SU-DHL-6 (cell line): ENCODE results near the gene SHROOM4.

Experiments used
- H2AFZ ChIP-seq: fragments of 200-600 bp; sonication (generic); 2 replicates; pipeline ENCODE4 v1.6.1; 2014; ENCODE audit warnings: low read depth, mild to moderate bottlenecking, moderate library complexity, mixed read lengths, antibody characterized with exemption, low read length; ENCODE audit not compliant: severe bottlenecking
- H3F3A ChIP-seq: fragments of 200-600 bp; shearing (Covaris generic); 2 replicates; pipeline ENCODE4 v1.6.0; 2016; ENCODE audit warnings: antibody characterized with exemption, mild to moderate bottlenecking; ENCODE audit not compliant: insufficient read depth
- H3K27ac ChIP-seq: fragments of 200-600 bp; sonication (generic); 2 replicates; pipeline ENCODE4 v1.5.1; 2016; ENCODE audit warnings: low read depth, mild to moderate bottlenecking, low read length, moderate library complexity, mixed read lengths
- H3K27me3 ChIP-seq: fragments of 200-600 bp; sonication (generic), shearing (Covaris generic); 2 replicates; pipeline ENCODE4 v1.6.0; 2014; ENCODE audit warnings: mild to moderate bottlenecking, low read length
- H3K36me3 ChIP-seq: fragments of 200-600 bp; sonication (generic); 2 replicates; pipeline ENCODE4 v1.6.1; 2014; ENCODE audit warnings: mild to moderate bottlenecking, low read length, mixed read lengths
- H3K4me2 ChIP-seq: fragments of 300-600, 200-600 bp; shearing (Covaris generic), sonication (generic); 2 replicates; pipeline ENCODE4 v1.6.0; 2014; ENCODE audit warnings: low read length, low read depth, mild to moderate bottlenecking; ENCODE audit not compliant: poor library complexity, severe bottlenecking
- H3K4me3 ChIP-seq: fragments of 200-600 bp; sonication (generic); 2 replicates; pipeline ENCODE4 v1.5.1; 2014; ENCODE audit warnings: antibody characterized with exemption, low read length, mild to moderate bottlenecking, mixed read lengths; ENCODE audit not compliant: insufficient read depth, poor library complexity, severe bottlenecking
- H3K79me2 ChIP-seq: fragments of 200-600 bp; sonication (generic); 2 replicates; pipeline ENCODE4 v1.6.1; 2014; ENCODE audit warnings: mild to moderate bottlenecking, low read length, moderate library complexity; ENCODE audit not compliant: insufficient read depth
- H3K9ac ChIP-seq: fragments of 200-600 bp; sonication (generic); 2 replicates; pipeline ENCODE4 v1.7.0; 2014; ENCODE audit warnings: mild to moderate bottlenecking, low read length
- H3K9me2 ChIP-seq: fragments of 200-600 bp; sonication (generic); replicated peaks from 2 replicates; pipeline ENCODE4 v1.6.1; 2014; ENCODE audit warnings: low read length; ENCODE audit not compliant: insufficient read depth
- H3K9me3 ChIP-seq: fragments of 200-600 bp; sonication (generic); 2 replicates; pipeline ENCODE4 v1.6.1; 2014; ENCODE audit warnings: low read length, mixed read lengths; ENCODE audit not compliant: insufficient read depth
- H4K20me1 ChIP-seq: fragments of 200-600 bp; sonication (generic); 2 replicates; pipeline ENCODE4 v1.6.1; 2014; ENCODE audit warnings: low read depth, mild to moderate bottlenecking, antibody characterized with exemption, low read length, moderate library complexity, mixed read lengths
- CTCF ChIP-seq: fragments of 200-600 bp; sonication (generic); IDR thresholded peaks from one replicate; pipeline ENCODE4 v1.5.1; 2017; ENCODE audit warnings: antibody characterized with exemption, mild to moderate bottlenecking, low read length, moderate library complexity; ENCODE audit not compliant: insufficient read depth, poor library complexity, severe bottlenecking
- EZH2phosphoT487 ChIP-seq: fragments of 200-600 bp; sonication (generic), shearing (Covaris generic); conservative IDR thresholded peaks from 2 replicates; pipeline ENCODE4 v1.6.1; 2018; ENCODE audit warnings: mild to moderate bottlenecking, antibody characterized with exemption, low read length, moderate library complexity, mixed read lengths

The SHROOM4 gene

GRCh38 chrX:50594788-50595187, 219.2 kb downstream of the SHROOM4 start:
- Histone ChIP-seq H3K4me2 (no peak overlapping the region), H3K79me2 (no peaks in the 10 kb centered on the region), H3K9ac (no peak overlapping the region), H3K27me3 (no peaks in the 10 kb centered on the region), H3F3A (no peaks in the 10 kb centered on the region), H4K20me1 (no peaks in the 10 kb centered on the region), H3K9me2 (no peaks in the 10 kb centered on the region), H2AFZ (no peak overlapping the region), H3K27ac (no peak overlapping the region), H3K9me3 (no peaks in the 10 kb centered on the region), H3K4me3 (no peak overlapping the region), H3K36me3 (no peaks in the 10 kb centered on the region)
- no peak for TF ChIP-seq EZH2phosphoT487
- no peak for TF ChIP-seq CTCF

DNA sequence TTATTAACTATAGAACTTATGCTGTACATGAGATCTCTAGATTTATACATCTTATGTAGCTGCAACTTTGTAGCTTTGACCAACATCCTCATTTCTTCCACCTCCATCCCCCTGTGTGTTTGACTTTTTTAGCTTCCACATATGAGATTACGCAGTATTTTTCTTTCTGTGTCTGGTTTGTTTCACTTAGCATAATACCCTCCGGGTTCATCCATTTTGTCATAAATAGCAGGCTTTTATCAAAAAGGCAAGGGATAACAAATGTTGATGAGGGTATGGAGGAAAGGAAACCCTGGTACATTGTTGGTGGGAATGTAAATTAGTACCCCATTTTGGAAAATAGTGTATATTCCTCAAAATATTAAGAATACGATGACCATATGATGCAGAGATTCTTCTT, 227.0 kb downstream of the SHROOM4 start:
- Histone ChIP-seq H3K4me2 (no peak overlapping the region), H3K27me3 (no peaks in the 10 kb centered on the region), H3F3A (no peaks in the 10 kb centered on the region), H3K79me2 (no peaks in the 10 kb centered on the region), H3K9me2 (no peaks in the 10 kb centered on the region), H3K36me3 (no peaks in the 10 kb centered on the region), H3K4me3 (no peak overlapping the region), H4K20me1 (no peaks in the 10 kb centered on the region), H3K9me3 (no peaks in the 10 kb centered on the region), H2AFZ (no peak overlapping the region), H3K27ac (no peak overlapping the region), H3K9ac (no peak overlapping the region)
- TF ChIP-seq CTCF (no peak), EZH2phosphoT487 (no peak)

DNA sequence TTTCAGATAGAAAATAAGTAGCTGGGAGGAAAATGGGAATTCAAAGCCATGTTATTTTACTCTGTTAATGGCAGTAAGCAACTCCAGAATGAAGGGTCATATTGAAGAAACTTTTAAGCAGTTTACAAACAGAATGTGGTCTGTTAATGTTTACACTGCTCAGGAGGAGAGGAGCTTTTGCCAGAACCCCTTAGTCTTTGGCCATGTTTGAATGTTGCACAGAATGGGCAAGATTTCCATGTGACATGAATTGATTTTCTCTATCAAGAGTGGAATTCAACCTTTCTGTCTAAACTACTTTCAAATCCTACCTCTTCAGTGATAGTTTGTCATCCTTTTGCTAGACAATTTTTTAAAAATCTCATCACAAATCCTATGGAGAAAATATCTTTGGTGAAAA, 227.6 kb downstream of the SHROOM4 start:
- H3F3A ChIP-seq, result no peaks in the 10 kb centered on the region
- no peaks in the 10 kb centered on the region for H3K79me2 ChIP-seq
- no peak overlapping the region for H3K9ac ChIP-seq
- H3K36me3 ChIP-seq, result no peaks in the 10 kb centered on the region
- H3K9me3 ChIP-seq, result no peaks in the 10 kb centered on the region
- H4K20me1 ChIP-seq, result no peaks in the 10 kb centered on the region
- no peak overlapping the region for H2AFZ ChIP-seq
- H3K27ac ChIP-seq, result no peak overlapping the region
- H3K27me3 ChIP-seq, result no peaks in the 10 kb centered on the region
- no peak overlapping the region for H3K4me2 ChIP-seq
- no peaks in the 10 kb centered on the region for H3K9me2 ChIP-seq
- TF ChIP-seq CTCF (no peak), EZH2phosphoT487 (no peak)
- no peak overlapping the region for H3K4me3 ChIP-seq

GRCh38 chrX:50581405-50581804, 232.6 kb downstream of the SHROOM4 start:
- Histone ChIP-seq H3K27ac (no peak overlapping the region), H3F3A (no peaks in the 10 kb centered on the region), H3K4me2 (no peak overlapping the region), H3K79me2 (no peaks in the 10 kb centered on the region), H3K9me3 (no peaks in the 10 kb centered on the region), H2AFZ (no peak overlapping the region), H3K9ac (no peak overlapping the region), H3K27me3 (no peaks in the 10 kb centered on the region), H3K9me2 (no peaks in the 10 kb centered on the region), H4K20me1 (no peaks in the 10 kb centered on the region), H3K36me3 (no peaks in the 10 kb centered on the region), H3K4me3 (no peak overlapping the region)
- TF ChIP-seq EZH2phosphoT487 (no peak), CTCF (no peak)
